GM12878 (cell line): Measurements from ENCODE around the gene FRYL. TPM values are rescaled to one million over a fixed set of nuclear protein-coding genes. Genes with fewer than 3 reads are reported as not detected.

Source experiments
- ATAC-seq: fragments of 200-7000 bp; cut with Tn5 transposase; 3 replicates; pipeline ENCODE4 v1.9.1; 2020; ENCODE audit warnings: mild to moderate bottlenecking, moderate library complexity
- BruUV-seq: library from RNA; stranded (reverse); fragments of 400-500 nt; replicated peaks from 2 replicates; lab custom pipeline; 2021; lab: Mats Ljungman, UMichigan
- CTCF ChIA-PET: fragments of 300-600 bp; sonication (Branson Sonifier 250); formaldehyde crosslinking; extraction: SDS; loops from one replicate; lab custom pipeline; 2021; ENCODE audit warnings: inconsistent platforms; lab: Yijun Ruan, JAX
- POLR2A ChIA-PET: fragments of 350-600 bp; formaldehyde crosslinking; extraction: SDS; loops from one replicate; lab custom pipeline; 2021; ENCODE audit warnings: inconsistent platforms; lab: Charles Lee
- RAD21 ChIA-PET: fragments of 300-600 bp; sonication (Branson Sonifier 250); formaldehyde crosslinking; loops from one replicate; lab custom pipeline; 2023; ENCODE audit warnings: antibody characterized with exemption; ENCODE audit not compliant: unreplicated experiment; lab: Charles Lee
- SMC1A ChIA-PET: fragments of 300-600 bp; sonication (Branson Sonifier 250); formaldehyde crosslinking; loops from one replicate; lab custom pipeline; 2023; ENCODE audit not compliant: unreplicated experiment, uncharacterized antibody; lab: Charles Lee
- DNase-seq: peaks from one replicate; pipeline ENCODE4 v3.0.0-alpha.2; 2011; ENCODE audit warnings: low read depth, low spot score
- FAIRE-seq: peaks from 3 replicates; lab custom pipeline; 2011; peaks lifted over from hg19 to GRCh38; lab: Jason Lieb, UNC
- H2AFZ ChIP-seq: 2 replicates; pipeline ENCODE4 v1.6.0; 2011; ENCODE audit warnings: low read depth, low read length, control low read depth; ENCODE audit not compliant: control insufficient read depth
- H3K27ac ChIP-seq: 2 replicates; pipeline ENCODE4 v1.5.1; 2011; ENCODE audit warnings: control low read depth; ENCODE audit not compliant: control insufficient read depth, insufficient read depth
- H3K27me3 ChIP-seq, 2 experiments: replicated peaks in 1 of 2; 2 replicates each; pipeline versions ENCODE4 v1.6.0 to v1.6.1; 2011; ENCODE audit warnings: low read length in 1 of 2; ENCODE audit not compliant: control insufficient read depth in 2 of 2, insufficient read depth in 2 of 2
- H3K36me3 ChIP-seq, 2 experiments: 2 replicates each; pipeline ENCODE4 v1.5.1; 2011; ENCODE audit warnings: low read length in 1 of 2; ENCODE audit not compliant: control insufficient read depth in 2 of 2, insufficient read depth in 2 of 2
- H3K4me1 ChIP-seq: 2 replicates; pipeline ENCODE4 v1.6.1; 2011; ENCODE audit warnings: mild to moderate bottlenecking, low read length, moderate library complexity, mixed read lengths; ENCODE audit not compliant: control insufficient read depth, insufficient read depth
- H3K4me2 ChIP-seq: 2 replicates; pipeline ENCODE4 v1.6.0; 2011; ENCODE audit warnings: control low read depth; ENCODE audit not compliant: control insufficient read depth, insufficient read depth
- H3K4me3 ChIP-seq: fragments of 200-600 bp; sonication (generic); 2 replicates; pipeline ENCODE4 v1.5.1; 2016
- H3K79me2 ChIP-seq: 2 replicates; pipeline ENCODE4 v1.6.0; 2011; ENCODE audit warnings: low read length; ENCODE audit not compliant: control insufficient read depth, insufficient read depth
- H3K9ac ChIP-seq: 2 replicates; pipeline ENCODE4 v1.8.0; 2011; ENCODE audit warnings: low read length, control low read depth, mixed read lengths; ENCODE audit not compliant: control insufficient read depth, insufficient read depth
- H3K9me3 ChIP-seq: replicated peaks from 3 replicates; pipeline ENCODE4 v1.5.1; 2011; ENCODE audit warnings: mild to moderate bottlenecking, low read length; ENCODE audit not compliant: control insufficient read depth, insufficient read depth
- H4K20me1 ChIP-seq: 2 replicates; pipeline ENCODE4 v1.6.0; 2011; ENCODE audit not compliant: control insufficient read depth, insufficient read depth
- ATF7 ChIP-seq: fragments of 450-650 bp; IDR thresholded peaks from 2 replicates; pipeline ENCODE4 v1.6.1; 2016; ENCODE audit warnings: low read depth, mild to moderate bottlenecking
- CBX3 ChIP-seq: fragments of 200-600 bp; sonication (generic); IDR thresholded peaks from 2 replicates; pipeline ENCODE4 v1.6.1; 2016; ENCODE audit warnings: low read depth, borderline replicate concordance
- ESRRA ChIP-seq: IDR thresholded peaks from 2 replicates; pipeline ENCODE4 v1.6.1; 2012; ENCODE audit warnings: mild to moderate bottlenecking, low read length, improper control_type of control experiment
- KAT2A ChIP-seq: conservative IDR thresholded peaks from 2 replicates; pipeline ENCODE4 v1.6.1; 2011; ENCODE audit warnings: low read depth, low read length; ENCODE audit not compliant: control insufficient read depth
- MXI1 ChIP-seq: fragments of 150-350 bp; IDR thresholded peaks from 2 replicates; pipeline ENCODE4 v1.6.1; 2011; ENCODE audit warnings: low read depth, mild to moderate bottlenecking, inconsistent platforms, low read length, improper control_type of control experiment
- POLR2AphosphoS2 ChIP-seq: IDR thresholded peaks from 2 replicates; pipeline ENCODE4 v1.6.1; 2011; ENCODE audit warnings: low read depth, mild to moderate bottlenecking, low read length, improper control_type of control experiment, moderate library complexity
- RB1 ChIP-seq: fragments of 450-650 bp; formaldehyde crosslinking; IDR thresholded peaks from 2 replicates; pipeline ENCODE4 v1.6.1; 2017; ENCODE audit warnings: mild to moderate bottlenecking, borderline replicate concordance
- RBBP5 ChIP-seq: fragments of 200-600 bp; sonication (generic); conservative IDR thresholded peaks from 2 replicates; pipeline ENCODE4 v1.6.1; 2016
- SMARCA5 ChIP-seq: fragments of 450-650 bp; IDR thresholded peaks from 2 replicates; pipeline ENCODE4 v1.6.1; 2017; ENCODE audit warnings: mild to moderate bottlenecking
- SP1 ChIP-seq: IDR thresholded peaks from one replicate; pipeline ENCODE4 v1.6.1; 2011; ENCODE audit warnings: low read depth, low read length
- SUZ12 ChIP-seq: fragments of 200-600 bp; sonication (generic); IDR thresholded peaks from one replicate; pipeline ENCODE4 v1.6.1; 2018; ENCODE audit warnings: antibody characterized with exemption, mild to moderate bottlenecking; ENCODE audit not compliant: unreplicated experiment
- TAF1 ChIP-seq: IDR thresholded peaks from 2 replicates; pipeline ENCODE4 v1.6.1; 2011; ENCODE audit warnings: mild to moderate bottlenecking, low read depth, low read length, borderline replicate concordance
- ZNF622 ChIP-seq: fragments of 450-650 bp; IDR thresholded peaks from 2 replicates; pipeline ENCODE4 v1.6.1; 2017; ENCODE audit warnings: mild to moderate bottlenecking, inconsistent platforms
- WGBS: methylation state at CpG from one replicate; pipeline ENCODE4 v1.1.6; 2016; ENCODE audit warnings: low lambda C conversion rate; ENCODE audit not compliant: insufficient replicate concordance, insufficient coverage; ENCODE audit errors: missing lambda C conversion rate; 5-methylcytosine and 5-hydroxymethylcytosine counted together
- in situ Hi-C: fragments of 300-500 bp; cut with MboI; formaldehyde crosslinking; loops from 9 replicates; pipeline ENCODE4 v1.14.3; 2018; ENCODE audit warnings: mixed read lengths
- intact Hi-C: fragments of 100-400 bp; cut with micrococcal nuclease; formaldehyde crosslinking; loops from one replicate; pipeline ENCODE4 v1.14.2; 2022; ENCODE audit not compliant: unreplicated experiment
- polyA plus RNA-seq, 11 experiments: library from polyadenylated mRNA; depleted of rRNA in 4 of 11; unstranded in 6 of 11; stranded (reverse) in 5 of 11; fragments of >200 nt; fragmentation: Nextera tagmentation in 4 of 11; fragmentation: Illumina TruSeq in 1 of 11; extraction: Ambion mirVana in 4 of 11; extraction: Trizol in 1 of 11; gene quantifications; 1 replicate in 1 of 11; 2 replicates in 10 of 11; pipeline versions ENCODE4 v1.2.1 to v1.2.3, GENCODE V29; 2011 to 2016; ENCODE audit warnings: inconsistent platforms in 2 of 11, missing spikeins in 2 of 11, low read depth in 1 of 11
- total RNA-seq, 4 experiments: library from RNA; depleted of rRNA in 3 of 4; stranded (reverse); fragments of >200 nt in 3 of 4; fragmentation: Illumina TruSeq in 1 of 4; extraction: Trizol in 1 of 4; gene quantifications; 2 replicates each; pipeline versions ENCODE4 v1.2.1 to v1.2.3, GENCODE V29; 2013 to 2021
- TF ChIP-seq, protein P1 (sequence below): IDR thresholded peaks from 2 replicates; pipeline ENCODE4 v1.6.1; 2011; ENCODE audit warnings: low read depth, low read length, improper control_type of control experiment, borderline replicate concordance

FRYL gene
- total and polyA plus RNA-seq, 10 of the 15 experiments (the other 5 are each of a cell fraction or from before 2014, with no cell fraction given) = 10.3 to 50.6 (median 28.7) TPM

GRCh38 chr4:48483006-48483776 lies 296.9 kb downstream of the FRYL start, which contains the start of gene SLC10A4:
Gene SLC10A4 (plus strand): TSS chr4:48483343. CDS start chr4:48483562, 219 bp downstream.
- intact Hi-C loops (no loop called here), in situ Hi-C loops (no loop called here)
- ChIA-PET SMC1A (interaction anchor here (1.2 kb wide), 1 partner anchor 442 kb away, joined by 3 read pairs; no protein-coding TSS in a partner anchor), RAD21 (no interaction called here), POLR2A (no interaction called here), CTCF (no interaction called here)
- H3K36me3 ChIP-seq = no peaks in the 10 kb centered on the region
- peaks cover 3% of the 10 kb centered on the region; the same call in 2 of the 3 replicates for H3K9me3 ChIP-seq
- peaks cover 8 to 28% of the 10 kb centered on the region in 2 experiments for H3K27me3 ChIP-seq
- no peak within 1 kb of the TSS for H3K4me3 ChIP-seq
- H2AFZ ChIP-seq = peak within 1 kb of the TSS; percentile 34; the same call in 1 of the 2 replicates
- no peaks in the 10 kb centered on the region for H4K20me1 ChIP-seq
- BruUV-seq = no TSS peak
- WGBS = 21% methylated on average over 48 of the region's 85 CpGs
- H3K79me2 ChIP-seq = no peaks in the 10 kb centered on the region
- H3K27ac ChIP-seq = no peak within 1 kb of the TSS
- ATAC-seq (no peak), DNase-seq (no peak)
- no peaks in the 10 kb centered on the region for H3K4me1 ChIP-seq
- H3K9ac ChIP-seq = no peak within 1 kb of the TSS
- peak within 1 kb of the TSS; percentile 3; the same call in 1 of the 2 replicates for H3K4me2 ChIP-seq
- no peak for TF ChIP-seq TAF1
- TF ChIP-seq, all 136 proteins: peak for 0
- FAIRE-seq = no peak

- RAD21 ChIA-PET = no interaction called here
- CTCF ChIA-PET = no interaction called here
- intact Hi-C loops (no loop called here), in situ Hi-C loops (no loop called here)
- WGBS = 28% methylated on average over 1 of the region's 1 CpG
- POLR2A ChIA-PET = no interaction called here
- Histone ChIP-seq H3K9me3 (peaks cover 3% of the 10 kb centered on the region; the same call in 2 of the 3 replicates), H3K27ac (no peak overlapping the region), H4K20me1 (no peaks in the 10 kb centered on the region), H3K4me2 (no peak overlapping the region), H3K79me2 (no peaks in the 10 kb centered on the region), H2AFZ (no peak overlapping the region), H3K4me1 (no peaks in the 10 kb centered on the region), H3K4me3 (no peak overlapping the region), H3K9ac (no peak overlapping the region), H3K27me3 (peaks cover 8 to 28% of the 10 kb centered on the region in 2 experiments), H3K36me3 (no peaks in the 10 kb centered on the region)
- FAIRE-seq (no peak), DNase-seq (no peak), ATAC-seq (no peak)
- no TSS peak for BruUV-seq
- SMC1A ChIA-PET = interaction anchor here (1.1 kb wide), 1 partner anchor 51 kb away, joined by 4 read pairs; no protein-coding TSS in a partner anchor
- TF ChIP-seq RBBP5 (no peak), MXI1 (no peak), ZNF622 (no peak), RB1 (no peak), SUZ12 (no peak), ESRRA (no peak), SP1 (no peak), SMARCA5 (no peak), KAT2A (no peak), TAF1 (no peak), POLR2AphosphoS2 (no peak), ATF7 (no peak), CBX3 (no peak)
- TF ChIP-seq, protein P1, sequence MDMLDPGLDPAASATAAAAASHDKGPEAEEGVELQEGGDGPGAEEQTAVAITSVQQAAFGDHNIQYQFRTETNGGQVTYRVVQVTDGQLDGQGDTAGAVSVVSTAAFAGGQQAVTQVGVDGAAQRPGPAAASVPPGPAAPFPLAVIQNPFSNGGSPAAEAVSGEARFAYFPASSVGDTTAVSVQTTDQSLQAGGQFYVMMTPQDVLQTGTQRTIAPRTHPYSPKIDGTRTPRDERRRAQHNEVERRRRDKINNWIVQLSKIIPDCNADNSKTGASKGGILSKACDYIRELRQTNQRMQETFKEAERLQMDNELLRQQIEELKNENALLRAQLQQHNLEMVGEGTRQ = no peak
These were observed 298.5 kb downstream of the FRYL start for GRCh38 chr4:48481581-48481980.
